Measurements from ENCODE around the gene SOS2. TPM values are rescaled to one million over a fixed set of nuclear protein-coding genes. Genes with fewer than 3 reads are reported as not detected.

Gene SOS2
- polyA plus RNA-seq, 3 donors: 9.3 to 24.3 (median 12.0) TPM

GRCh38 chr14:50230701-50231474, 490 bp downstream of the SOS2 start:
- Histone ChIP-seq H3K9ac (ENCODE audit: insufficient read depth, low read length, poor library complexity, severe bottlenecking) (peak overlapping the region; percentile 93), H3K4me3 (replicated peaks in 1 of 3; ENCODE audit: low read depth in 2 of 3, low read length in 3 of 3) (peak overlapping the region; percentile 76 to 99 (median 88)), H3K4me1 (ENCODE audit: control insufficient read depth in 1 of 2, insufficient read depth in 2 of 2, low read length in 2 of 2) (peaks cover 18 to 29% of the 10 kb centered on the region in 2 donors), H3K4me2 (replicated peaks; ENCODE audit: extremely low read depth, low read length, poor library complexity, severe bottlenecking) (peak overlapping the region; percentile 91), H3K36me3 (replicated peaks in 1 of 2; ENCODE audit: control insufficient read depth in 1 of 2, insufficient read depth in 2 of 2, low read length in 2 of 2) (no peaks in the 10 kb centered on the region), H2AFZ (ENCODE audit: insufficient read depth, low read depth, low read length, poor library complexity, severe bottlenecking) (peak overlapping the region; percentile 98), H3K9me3 (replicated peaks in 1 of 2; ENCODE audit: control insufficient read depth in 1 of 2, insufficient read depth in 1 of 2, low read length in 2 of 2) (peaks cover 5% of the 10 kb centered on the region in 2 donors), H3K27me3 (ENCODE audit: control insufficient read depth in 2 of 2, insufficient read depth in 2 of 2, low read length in 2 of 2) (no peaks in the 10 kb centered on the region), H3K27ac (ENCODE audit: low read depth in 1 of 2, low read length in 2 of 2) (peak overlapping the region; percentile 92 to 99), H4K20me1 (ENCODE audit: insufficient read depth, low read length) (peaks cover 46% of the 10 kb centered on the region), H3K79me2 (ENCODE audit: insufficient read depth, low read length) (peaks cover 52% of the 10 kb centered on the region)
- Mint-ChIP-seq H3K4me3 (peak overlapping the region; percentile 73 to 97), H3K27me3 (ENCODE audit: low read depth in 3 of 3) (peaks cover 0 to 2% (median 0%) of the 10 kb centered on the region in 3 donors), H3K36me3 (peaks cover 3 to 6% of the 10 kb centered on the region in 2 donors), H3K9me3 (peaks cover 0 to 5% (median 5%) of the 10 kb centered on the region in 7 donors), H3K27ac (peak overlapping the region; percentile 90 to 97 (median 96)), H3K4me1 (peaks cover 46% of the 10 kb centered on the region)
- WGBS (ENCODE audit: insufficient coverage): under 1% methylated on average over 62 of the region's 64 CpGs
- intact Hi-C loops (cut with micrococcal nuclease): loop anchor here in 1 of 2 donors (10.0 kb wide), 2 partner anchors 84 to 304 kb away; partner anchors contain the start of genes DMAC2L, L2HGDH and MAP4K5
- DNase-seq: peak; percentile 54 to 60 (median 55)
- no peak for TF ChIP-seq CTCF (IDR thresholded peaks at IDR 0.05)

- H3K4me1 ChIP-seq (ENCODE audit: control insufficient read depth in 1 of 2, insufficient read depth in 2 of 2, low read length in 2 of 2): peaks cover 18 to 29% of the 10 kb centered on the region in 2 donors
- peaks cover 0 to under 1% of the 10 kb centered on the region in 2 donors for H3K9me3 ChIP-seq (replicated peaks in 1 of 2; ENCODE audit: control insufficient read depth in 1 of 2, insufficient read depth in 1 of 2, low read length in 2 of 2)
- peaks cover 50% of the 10 kb centered on the region for H3K4me1 Mint-ChIP-seq
- peaks cover 0 to under 1% (median 0%) of the 10 kb centered on the region in 7 donors for H3K9me3 Mint-ChIP-seq
- peak overlapping the region; percentile 98 for H2AFZ ChIP-seq (ENCODE audit: insufficient read depth, low read depth, low read length, poor library complexity, severe bottlenecking)
- no peak for TF ChIP-seq CTCF (IDR thresholded peaks at IDR 0.05)
- peaks cover 0 to 2% (median 0%) of the 10 kb centered on the region in 3 donors for H3K27me3 Mint-ChIP-seq (ENCODE audit: low read depth in 3 of 3)
- H3K27ac Mint-ChIP-seq: peak overlapping the region; percentile 90 to 97 (median 96)
- 0% methylated on average over 2 of the region's 6 CpGs for WGBS (ENCODE audit: insufficient coverage)
- peak overlapping the region; percentile 73 to 97 for H3K4me3 Mint-ChIP-seq
- peak overlapping the region; percentile 91 for H3K4me2 ChIP-seq (replicated peaks; ENCODE audit: extremely low read depth, low read length, poor library complexity, severe bottlenecking)
- no peak for DNase-seq
- H3K27me3 ChIP-seq (ENCODE audit: control insufficient read depth in 2 of 2, insufficient read depth in 2 of 2, low read length in 2 of 2): no peaks in the 10 kb centered on the region
- no peaks in the 10 kb centered on the region for H3K36me3 ChIP-seq (replicated peaks in 1 of 2; ENCODE audit: control insufficient read depth in 1 of 2, insufficient read depth in 2 of 2, low read length in 2 of 2)
- H3K9ac ChIP-seq (ENCODE audit: insufficient read depth, low read length, poor library complexity, severe bottlenecking): peak overlapping the region; percentile 93
- intact Hi-C loops (cut with micrococcal nuclease): loop anchor here in 1 of 2 donors (10.0 kb wide), 2 partner anchors 84 to 304 kb away; partner anchors contain the start of genes DMAC2L, L2HGDH and MAP4K5
- peaks cover 52% of the 10 kb centered on the region for H4K20me1 ChIP-seq (ENCODE audit: insufficient read depth, low read length)
- peak overlapping the region; percentile 76 to 99 (median 88) for H3K4me3 ChIP-seq (replicated peaks in 1 of 3; ENCODE audit: low read depth in 2 of 3, low read length in 3 of 3)
- H3K27ac ChIP-seq (ENCODE audit: low read depth in 1 of 2, low read length in 2 of 2): peak overlapping the region in 1 of 2 donors; percentile 92
- peaks cover 57% of the 10 kb centered on the region for H3K79me2 ChIP-seq (ENCODE audit: insufficient read depth, low read length)
- H3K36me3 Mint-ChIP-seq: peaks cover 3% of the 10 kb centered on the region in 2 donors
Observed at GRCh38 chr14:50230401-50230700, 1.0 kb downstream of the SOS2 start.

Measured in CD14-positive monocyte (primary cell).